HepG2 (cell line): ENCODE data around the gene C11orf24. TPM values are rescaled to one million over a fixed set of nuclear protein-coding genes. Genes with fewer than 3 reads are reported as not detected.

Experiments
- HDAC1 ChIP-seq: sonication (generic); formaldehyde crosslinking; IDR thresholded peaks from 2 replicates; pipeline ENCODE4 v1.5.1; 2020; ENCODE audit warnings: mild to moderate bottlenecking, missing genetic modification reagents
- MEIS2 ChIP-seq: sonication (generic); formaldehyde crosslinking; IDR thresholded peaks from 2 replicates; pipeline ENCODE4 v1.9.0; 2021; ENCODE audit warnings: mild to moderate bottlenecking, missing genetic modification reagents
- PHF20 ChIP-seq: sonication (generic); formaldehyde crosslinking; IDR thresholded peaks from 2 replicates; pipeline ENCODE4 v1.5.0; 2020; ENCODE audit warnings: mild to moderate bottlenecking, missing genetic modification reagents
- ZFX ChIP-seq: sonication (generic); formaldehyde crosslinking; IDR thresholded peaks from 2 replicates; pipeline ENCODE4 v1.4.0; 2020; ENCODE audit warnings: mild to moderate bottlenecking, low read depth, missing genetic modification reagents, moderate library complexity
- ZNF605 ChIP-seq: sonication (generic); formaldehyde crosslinking; IDR thresholded peaks from 2 replicates; pipeline ENCODE4 v1.8.0; 2022; ENCODE audit warnings: mild to moderate bottlenecking, missing genetic modification reagents
- polyA plus RNA-seq, 8 experiments: library from polyadenylated mRNA; depleted of rRNA in 3 of 8; stranded (reverse) in 7 of 8; unstranded in 1 of 8; fragments of >200 nt; fragmentation: Illumina TruSeq in 4 of 8; extraction: Trizol in 4 of 8; gene quantifications; 2 replicates each; pipeline versions ENCODE4 v1.2.1 to v1.2.3, GENCODE V29; 2011 to 2016; ENCODE audit warnings: low read depth in 4 of 8, missing spikeins in 1 of 8, mixed read lengths in 1 of 8; ENCODE audit not compliant: insufficient read depth in 1 of 8
- total RNA-seq, 5 experiments: library from RNA; depleted of rRNA; stranded (reverse); fragments of >200 nt; fragmentation: Illumina TruSeq; extraction: Trizol; gene quantifications; 2 replicates each; pipeline ENCODE4 v1.2.3, GENCODE V29; 2016; ENCODE audit warnings: low read depth in 1 of 5
- TF ChIP-seq, protein P1 (sequence below): sonication (generic); formaldehyde crosslinking; IDR thresholded peaks from 2 replicates; pipeline ENCODE4 v1.5.1; 2020; ENCODE audit warnings: mild to moderate bottlenecking, missing genetic modification reagents, moderate library complexity
- TF ChIP-seq, protein P2 (sequence below), 2 experiments: sonication (generic) in 1 of 2; formaldehyde crosslinking in 1 of 2; IDR thresholded peaks; 2 replicates each; pipeline versions ENCODE4 v1.4.0 to v1.6.1; 2018 to 2020; ENCODE audit warnings: missing genetic modification reagents in 2 of 2, borderline replicate concordance in 1 of 2, low read depth in 1 of 2, mild to moderate bottlenecking in 1 of 2, missing biosample characterization in 1 of 2
- TF ChIP-seq, protein P3 (sequence below): IDR thresholded peaks from 2 replicates; pipeline ENCODE4 v1.6.1; 2016; ENCODE audit warnings: mild to moderate bottlenecking
- TF ChIP-seq, protein P4 (sequence below): sonication (generic); formaldehyde crosslinking; IDR thresholded peaks from 2 replicates; pipeline ENCODE4 v1.4.0; 2020; ENCODE audit warnings: missing genetic modification reagents, mild to moderate bottlenecking, borderline replicate concordance

C11orf24 gene
- total and polyA plus RNA-seq, 2 of the 13 experiments (the other 11 are each of a cell fraction or from before 2014, with no cell fraction given) = 52.9 to 55.5 TPM

DNA sequence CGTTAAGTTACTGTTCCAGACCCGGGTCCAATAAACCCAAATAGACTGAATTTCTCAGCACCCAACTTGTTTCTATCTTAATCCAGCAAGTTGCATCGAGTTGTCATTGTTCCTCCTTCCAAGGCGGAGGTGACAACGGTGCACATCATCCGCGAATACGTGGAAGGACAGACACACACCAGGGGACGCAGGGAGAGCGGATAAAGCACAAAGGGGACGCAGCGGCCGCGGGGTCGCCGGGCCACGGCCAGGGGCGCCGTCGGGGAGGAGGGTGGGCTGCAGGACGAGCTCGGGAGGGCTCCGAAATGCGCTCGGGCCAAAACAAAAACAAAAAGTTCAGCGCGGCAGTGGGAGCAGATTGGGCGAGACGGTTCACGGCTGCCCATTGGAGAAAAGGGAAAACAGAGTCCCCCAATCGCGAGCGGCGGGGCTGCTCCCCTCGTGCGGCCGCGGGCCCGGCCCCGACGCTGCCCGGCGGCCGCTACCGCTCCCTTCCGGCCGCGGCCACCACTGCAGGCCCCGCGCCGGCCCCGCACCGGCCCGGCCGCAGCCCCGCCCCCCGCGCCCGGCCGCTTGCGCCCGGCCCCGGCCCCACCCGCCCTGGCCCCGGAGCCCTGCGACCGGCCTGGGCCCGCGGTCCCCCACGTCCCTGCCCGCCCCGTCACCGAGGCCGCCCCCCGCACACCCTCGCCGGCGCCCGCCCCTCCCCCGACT, 59.2 kb downstream of the C11orf24 start (continued):
- TF ChIP-seq, protein P1, sequence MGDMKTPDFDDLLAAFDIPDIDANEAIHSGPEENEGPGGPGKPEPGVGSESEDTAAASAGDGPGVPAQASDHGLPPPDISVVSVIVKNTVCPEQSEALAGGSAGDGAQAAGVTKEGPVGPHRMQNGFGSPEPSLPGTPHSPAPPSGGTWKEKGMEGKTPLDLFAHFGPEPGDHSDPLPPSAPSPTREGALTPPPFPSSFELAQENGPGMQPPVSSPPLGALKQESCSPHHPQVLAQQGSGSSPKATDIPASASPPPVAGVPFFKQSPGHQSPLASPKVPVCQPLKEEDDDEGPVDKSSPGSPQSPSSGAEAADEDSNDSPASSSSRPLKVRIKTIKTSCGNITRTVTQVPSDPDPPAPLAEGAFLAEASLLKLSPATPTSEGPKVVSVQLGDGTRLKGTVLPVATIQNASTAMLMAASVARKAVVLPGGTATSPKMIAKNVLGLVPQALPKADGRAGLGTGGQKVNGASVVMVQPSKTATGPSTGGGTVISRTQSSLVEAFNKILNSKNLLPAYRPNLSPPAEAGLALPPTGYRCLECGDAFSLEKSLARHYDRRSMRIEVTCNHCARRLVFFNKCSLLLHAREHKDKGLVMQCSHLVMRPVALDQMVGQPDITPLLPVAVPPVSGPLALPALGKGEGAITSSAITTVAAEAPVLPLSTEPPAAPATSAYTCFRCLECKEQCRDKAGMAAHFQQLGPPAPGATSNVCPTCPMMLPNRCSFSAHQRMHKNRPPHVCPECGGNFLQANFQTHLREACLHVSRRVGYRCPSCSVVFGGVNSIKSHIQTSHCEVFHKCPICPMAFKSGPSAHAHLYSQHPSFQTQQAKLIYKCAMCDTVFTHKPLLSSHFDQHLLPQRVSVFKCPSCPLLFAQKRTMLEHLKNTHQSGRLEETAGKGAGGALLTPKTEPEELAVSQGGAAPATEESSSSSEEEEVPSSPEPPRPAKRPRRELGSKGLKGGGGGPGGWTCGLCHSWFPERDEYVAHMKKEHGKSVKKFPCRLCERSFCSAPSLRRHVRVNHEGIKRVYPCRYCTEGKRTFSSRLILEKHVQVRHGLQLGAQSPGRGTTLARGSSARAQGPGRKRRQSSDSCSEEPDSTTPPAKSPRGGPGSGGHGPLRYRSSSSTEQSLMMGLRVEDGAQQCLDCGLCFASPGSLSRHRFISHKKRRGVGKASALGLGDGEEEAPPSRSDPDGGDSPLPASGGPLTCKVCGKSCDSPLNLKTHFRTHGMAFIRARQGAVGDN (CRISPR knock-in tag) = peak; percentile 67; the same call in 1 of the 2 replicates
- no peak for TF ChIP-seq PHF20 (CRISPR knock-in tag)
- TF ChIP-seq, protein P2, sequence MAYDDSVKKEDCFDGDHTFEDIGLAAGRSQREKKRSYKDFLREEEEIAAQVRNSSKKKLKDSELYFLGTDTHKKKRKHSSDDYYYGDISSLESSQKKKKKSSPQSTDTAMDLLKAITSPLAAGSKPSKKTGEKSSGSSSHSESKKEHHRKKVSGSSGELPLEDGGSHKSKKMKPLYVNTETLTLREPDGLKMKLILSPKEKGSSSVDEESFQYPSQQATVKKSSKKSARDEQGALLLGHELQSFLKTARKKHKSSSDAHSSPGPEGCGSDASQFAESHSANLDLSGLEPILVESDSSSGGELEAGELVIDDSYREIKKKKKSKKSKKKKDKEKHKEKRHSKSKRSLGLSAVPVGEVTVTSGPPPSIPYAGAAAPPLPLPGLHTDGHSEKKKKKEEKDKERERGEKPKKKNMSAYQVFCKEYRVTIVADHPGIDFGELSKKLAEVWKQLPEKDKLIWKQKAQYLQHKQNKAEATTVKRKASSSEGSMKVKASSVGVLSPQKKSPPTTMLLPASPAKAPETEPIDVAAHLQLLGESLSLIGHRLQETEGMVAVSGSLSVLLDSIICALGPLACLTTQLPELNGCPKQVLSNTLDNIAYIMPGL (CRISPR knock-in tag; IDR thresholded peaks at IDR 0.05; ENCODE audit: borderline replicate concordance in 1 of 2, low read depth in 1 of 2) = 0 out of 4 replicates have a peak, but pooled peaks of 1 of the 2 experiments have one; percentile 25
- 0 out of 2 replicates have a peak, but pooled peaks have one; percentile 31 for TF ChIP-seq ZFX (CRISPR knock-in tag)
- TF ChIP-seq, protein P3, sequence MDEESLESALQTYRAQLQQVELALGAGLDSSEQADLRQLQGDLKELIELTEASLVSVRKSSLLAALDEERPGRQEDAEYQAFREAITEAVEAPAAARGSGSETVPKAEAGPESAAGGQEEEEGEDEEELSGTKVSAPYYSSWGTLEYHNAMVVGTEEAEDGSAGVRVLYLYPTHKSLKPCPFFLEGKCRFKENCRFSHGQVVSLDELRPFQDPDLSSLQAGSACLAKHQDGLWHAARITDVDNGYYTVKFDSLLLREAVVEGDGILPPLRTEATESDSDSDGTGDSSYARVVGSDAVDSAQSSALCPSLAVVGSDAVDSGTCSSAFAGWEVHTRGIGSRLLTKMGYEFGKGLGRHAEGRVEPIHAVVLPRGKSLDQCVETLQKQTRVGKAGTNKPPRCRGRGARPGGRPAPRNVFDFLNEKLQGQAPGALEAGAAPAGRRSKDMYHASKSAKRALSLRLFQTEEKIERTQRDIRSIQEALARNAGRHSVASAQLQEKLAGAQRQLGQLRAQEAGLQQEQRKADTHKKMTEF = no peak
- TF ChIP-seq HDAC1 (CRISPR knock-in tag) = 0 out of 2 replicates have a peak, but pooled peaks have one; percentile 33
- no peak for TF ChIP-seq ZNF605
- TF ChIP-seq MEIS2 (CRISPR knock-in tag) = 0 out of 2 replicates have a peak, but pooled peaks have one; percentile 20
- TF ChIP-seq, protein P4, sequence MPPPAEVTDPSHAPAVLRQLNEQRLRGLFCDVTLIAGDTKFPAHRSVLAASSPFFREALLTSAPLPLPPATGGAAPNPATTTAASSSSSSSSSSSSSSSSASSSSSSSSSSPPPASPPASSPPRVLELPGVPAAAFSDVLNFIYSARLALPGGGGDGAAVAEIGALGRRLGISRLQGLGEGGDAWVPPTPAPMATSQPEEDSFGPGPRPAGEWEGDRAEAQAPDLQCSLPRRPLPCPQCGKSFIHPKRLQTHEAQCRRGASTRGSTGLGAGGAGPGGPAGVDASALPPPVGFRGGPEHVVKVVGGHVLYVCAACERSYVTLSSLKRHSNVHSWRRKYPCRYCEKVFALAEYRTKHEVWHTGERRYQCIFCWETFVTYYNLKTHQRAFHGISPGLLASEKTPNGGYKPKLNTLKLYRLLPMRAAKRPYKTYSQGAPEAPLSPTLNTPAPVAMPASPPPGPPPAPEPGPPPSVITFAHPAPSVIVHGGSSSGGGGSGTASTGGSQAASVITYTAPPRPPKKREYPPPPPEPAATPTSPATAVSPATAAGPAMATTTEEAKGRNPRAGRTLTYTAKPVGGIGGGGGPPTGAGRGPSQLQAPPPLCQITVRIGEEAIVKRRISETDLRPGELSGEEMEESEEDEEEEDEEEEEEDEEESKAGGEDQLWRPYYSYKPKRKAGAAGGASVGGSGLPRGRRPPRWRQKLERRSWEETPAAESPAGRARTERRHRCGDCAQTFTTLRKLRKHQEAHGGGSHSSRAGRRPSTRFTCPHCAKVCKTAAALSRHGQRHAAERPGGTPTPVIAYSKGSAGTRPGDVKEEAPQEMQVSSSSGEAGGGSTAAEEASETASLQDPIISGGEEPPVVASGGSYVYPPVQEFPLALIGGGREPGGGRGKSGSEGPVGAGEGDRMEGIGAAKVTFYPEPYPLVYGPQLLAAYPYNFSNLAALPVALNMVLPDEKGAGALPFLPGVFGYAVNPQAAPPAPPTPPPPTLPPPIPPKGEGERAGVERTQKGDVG (CRISPR knock-in tag) = no peak
